GM23248 (cell line): ENCODE measurements around the gene ZNF571.

Source experiments
- EZH2 ChIP-seq: fragments of 200-600 bp; sonication (generic); IDR thresholded peaks from 2 replicates; pipeline ENCODE4 v1.6.1; 2018; ENCODE audit warnings: antibody characterized with exemption, mild to moderate bottlenecking; ENCODE audit not compliant: insufficient read depth, poor library complexity, severe bottlenecking
- EZH2phosphoT487 ChIP-seq: fragments of 200-600 bp; sonication (generic); IDR thresholded peaks from 2 replicates; pipeline ENCODE4 v1.6.1; 2018; ENCODE audit warnings: antibody characterized with exemption, moderate library complexity, mild to moderate bottlenecking, low read depth; ENCODE audit not compliant: insufficient read depth

DNA sequence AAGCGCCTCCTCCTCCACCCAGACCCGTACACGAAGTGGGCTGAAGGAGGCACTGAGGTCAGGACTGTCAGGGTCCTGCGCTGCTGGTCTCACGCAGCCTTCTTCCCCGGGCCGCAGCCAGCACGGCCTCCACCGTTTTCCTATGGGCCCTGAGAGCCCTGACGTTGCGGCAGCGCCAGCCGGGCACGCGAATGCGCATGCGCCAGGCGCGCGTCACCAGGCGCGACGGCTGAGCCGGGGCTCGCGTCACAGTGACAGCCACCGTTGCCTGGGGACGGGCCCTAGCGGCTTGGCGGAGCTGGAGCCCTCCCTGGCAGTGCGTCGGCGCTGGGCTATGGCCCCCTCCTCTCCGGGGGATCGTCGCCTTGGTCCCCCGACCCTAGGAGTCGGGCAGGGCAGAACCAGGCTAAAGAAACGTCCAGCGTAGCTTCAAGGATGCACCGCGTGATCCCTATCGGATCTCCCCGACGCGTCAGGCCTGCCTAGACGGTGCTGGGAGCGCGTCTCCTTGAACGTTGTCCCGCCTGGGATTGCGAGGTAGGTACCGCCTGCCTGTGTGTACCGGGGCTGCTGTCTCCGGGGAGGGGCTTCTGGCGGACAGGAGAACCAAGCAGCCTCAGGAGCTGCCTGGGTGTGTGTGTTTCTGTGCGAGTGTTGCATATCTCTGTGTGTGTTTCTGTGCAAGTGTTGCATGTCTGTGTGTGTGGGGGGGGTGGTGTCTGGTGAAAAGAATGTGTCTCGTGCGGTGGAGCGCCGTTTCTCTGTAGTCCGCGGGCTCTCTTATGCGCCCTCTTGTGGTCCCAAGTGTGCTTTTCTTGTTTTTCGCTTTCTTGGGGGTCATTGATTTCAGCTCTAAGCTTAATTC lies 43.2 kb downstream of the ZNF571 start:
- TF ChIP-seq EZH2 (no peak), EZH2phosphoT487 (no peak)
